ENCODE data around the gene CHD2. TPM values are rescaled to one million over a fixed set of nuclear protein-coding genes. Genes with fewer than 3 reads are reported as not detected.

Gene CHD2
- total and polyA plus RNA-seq, 2 experiments from 2014 or later, result 60.8 to 118 TPM

GRCh38 chr15:92880796-92881195 is 19.3 kb upstream of the CHD2 start:
- Histone ChIP-seq H3K27me3 (no peaks in the 10 kb centered on the region), H3K9me3 (ENCODE audit: low read depth) (no peaks in the 10 kb centered on the region), H3K4me3 (no peak overlapping the region), H3K27ac (peak overlapping the region; percentile 91), H3K36me3 (no peaks in the 10 kb centered on the region), H3K4me1 (ENCODE audit: low read depth) (peaks cover 34% of the 10 kb centered on the region)
- no peak for TF ChIP-seq CTCF (IDR thresholded peaks at IDR 0.05; ENCODE audit: low read depth, low read length)
- no peak for DNase-seq (ENCODE audit: low read depth in 1 of 2, low spot score in 1 of 2)

GRCh38 chr15:92881211-92881754 is 18.8 kb upstream of the CHD2 start:
- peak in 1 of 2 donors; percentile 70 for DNase-seq (ENCODE audit: low read depth in 1 of 2, low spot score in 1 of 2)
- TF ChIP-seq CTCF (IDR thresholded peaks at IDR 0.05; ENCODE audit: low read depth, low read length), result no peak
- Histone ChIP-seq H3K36me3 (peaks cover 4% of the 10 kb centered on the region), H3K27ac (peak overlapping the region; percentile 91), H3K4me1 (ENCODE audit: low read depth) (peaks cover 39% of the 10 kb centered on the region), H3K4me3 (no peak overlapping the region), H3K27me3 (no peaks in the 10 kb centered on the region), H3K9me3 (ENCODE audit: low read depth) (no peaks in the 10 kb centered on the region)

- no peaks in the 10 kb centered on the region for H3K27me3 ChIP-seq
- H3K27ac ChIP-seq, result peak overlapping the region; percentile 91
- H3K4me3 ChIP-seq, result peak overlapping the region; percentile 85
- peaks cover 11% of the 10 kb centered on the region for H3K36me3 ChIP-seq
- TF ChIP-seq CTCF (IDR thresholded peaks at IDR 0.05; ENCODE audit: low read depth, low read length), result no peak
- H3K9me3 ChIP-seq (ENCODE audit: low read depth), result no peaks in the 10 kb centered on the region
- H3K4me1 ChIP-seq (ENCODE audit: low read depth), result peaks cover 47% of the 10 kb centered on the region
- DNase-seq (ENCODE audit: low read depth in 1 of 2, low spot score in 1 of 2), result peak; percentile 98 to 100
These were observed 18.1 kb upstream of the CHD2 start for GRCh38 chr15:92881802-92882696.

DNA sequence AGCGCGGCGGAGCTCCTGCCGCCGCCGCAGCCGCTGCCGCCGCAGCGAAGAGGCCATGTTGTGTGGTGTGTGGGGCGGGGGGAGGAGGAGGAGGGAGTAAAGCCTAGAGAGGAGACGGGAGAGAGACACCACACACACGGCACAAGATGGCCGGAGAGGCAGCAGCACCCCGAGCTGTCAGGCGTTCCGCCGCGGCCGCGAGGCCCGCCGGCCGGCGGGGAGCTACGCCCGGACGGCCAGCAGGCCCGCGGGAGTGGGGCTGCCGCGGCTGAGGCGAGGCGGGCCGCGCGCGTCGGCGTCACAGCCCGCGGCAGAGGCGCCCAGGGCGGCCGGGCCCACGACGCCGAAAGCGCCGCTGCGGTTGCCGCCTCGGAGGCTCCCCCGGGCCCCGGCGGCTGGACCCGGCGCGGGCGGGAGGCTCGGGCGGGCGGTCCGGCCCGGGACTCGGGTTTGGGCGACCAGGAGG is 17.4 kb upstream of the CHD2 start:
- no peak for TF ChIP-seq CTCF (IDR thresholded peaks at IDR 0.05; ENCODE audit: low read depth, low read length)
- peaks cover 50% of the 10 kb centered on the region for H3K4me1 ChIP-seq (ENCODE audit: low read depth)

DNA sequence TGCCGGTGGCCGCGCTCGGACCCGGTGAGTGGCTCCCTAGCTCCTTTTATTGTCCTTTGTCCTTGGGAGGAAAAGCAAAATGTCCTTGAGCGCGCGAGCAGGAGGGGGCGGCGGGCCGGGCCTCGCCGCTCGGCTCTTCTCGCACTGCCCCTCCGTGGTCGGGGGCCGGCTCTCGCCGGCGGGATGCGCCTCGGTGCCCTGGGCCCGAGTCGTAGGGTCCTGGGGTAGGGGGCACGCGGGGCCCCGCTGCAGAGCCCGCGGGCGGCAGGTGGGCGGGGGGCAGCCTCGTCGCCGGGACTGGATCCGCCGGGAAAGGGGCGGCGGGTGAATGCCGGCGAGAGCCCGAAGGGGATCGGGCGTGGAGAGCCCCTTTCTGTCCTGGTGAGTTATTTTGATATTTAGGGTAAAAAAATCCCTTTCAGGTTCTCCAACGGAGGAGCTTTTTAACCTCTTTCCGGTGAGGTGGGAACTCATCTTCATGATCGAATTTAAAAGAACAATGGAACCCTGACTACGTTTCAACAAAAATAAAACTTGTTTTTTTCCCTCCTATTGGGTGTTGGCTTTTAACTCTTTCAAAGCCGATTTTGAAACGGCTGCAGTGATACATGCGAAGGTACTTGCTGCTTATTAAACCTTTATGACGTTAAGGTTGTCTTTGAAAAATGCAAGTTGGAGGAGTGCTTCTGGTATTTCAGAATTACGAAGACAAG is 16.8 kb upstream of the CHD2 start:
- DNase-seq (ENCODE audit: low read depth in 1 of 2, low spot score in 1 of 2), result peak; percentile 40 to 60
- peak overlapping the region; percentile 85 for H3K4me3 ChIP-seq
- TF ChIP-seq CTCF (IDR thresholded peaks at IDR 0.05; ENCODE audit: low read depth, low read length), result no peak
- peak overlapping the region; percentile 99 for H3K27ac ChIP-seq
- H3K9me3 ChIP-seq (ENCODE audit: low read depth), result no peaks in the 10 kb centered on the region
- H3K36me3 ChIP-seq, result peaks cover 23% of the 10 kb centered on the region
- peaks cover 50% of the 10 kb centered on the region for H3K4me1 ChIP-seq (ENCODE audit: low read depth)
- H3K27me3 ChIP-seq, result no peaks in the 10 kb centered on the region

More for the DNA sequence above, 17.4 kb upstream of the CHD2 start:
- no peaks in the 10 kb centered on the region for H3K9me3 ChIP-seq (ENCODE audit: low read depth)
- no peak for DNase-seq (ENCODE audit: low read depth in 1 of 2, low spot score in 1 of 2)
- no peaks in the 10 kb centered on the region for H3K27me3 ChIP-seq
- H3K27ac ChIP-seq, result peak overlapping the region; percentile 99
- peak overlapping the region; percentile 85 for H3K4me3 ChIP-seq
- H3K36me3 ChIP-seq, result peaks cover 17% of the 10 kb centered on the region
